ENCODE data around the gene MACF1.

- TF ChIP-seq, protein P1, sequence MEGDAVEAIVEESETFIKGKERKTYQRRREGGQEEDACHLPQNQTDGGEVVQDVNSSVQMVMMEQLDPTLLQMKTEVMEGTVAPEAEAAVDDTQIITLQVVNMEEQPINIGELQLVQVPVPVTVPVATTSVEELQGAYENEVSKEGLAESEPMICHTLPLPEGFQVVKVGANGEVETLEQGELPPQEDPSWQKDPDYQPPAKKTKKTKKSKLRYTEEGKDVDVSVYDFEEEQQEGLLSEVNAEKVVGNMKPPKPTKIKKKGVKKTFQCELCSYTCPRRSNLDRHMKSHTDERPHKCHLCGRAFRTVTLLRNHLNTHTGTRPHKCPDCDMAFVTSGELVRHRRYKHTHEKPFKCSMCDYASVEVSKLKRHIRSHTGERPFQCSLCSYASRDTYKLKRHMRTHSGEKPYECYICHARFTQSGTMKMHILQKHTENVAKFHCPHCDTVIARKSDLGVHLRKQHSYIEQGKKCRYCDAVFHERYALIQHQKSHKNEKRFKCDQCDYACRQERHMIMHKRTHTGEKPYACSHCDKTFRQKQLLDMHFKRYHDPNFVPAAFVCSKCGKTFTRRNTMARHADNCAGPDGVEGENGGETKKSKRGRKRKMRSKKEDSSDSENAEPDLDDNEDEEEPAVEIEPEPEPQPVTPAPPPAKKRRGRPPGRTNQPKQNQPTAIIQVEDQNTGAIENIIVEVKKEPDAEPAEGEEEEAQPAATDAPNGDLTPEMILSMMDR (IDR thresholded peaks at IDR 0.05): no peak
- TF ChIP-seq RCOR1 (IDR thresholded peaks at IDR 0.05; ENCODE audit: low read length): no peak
- TF ChIP-seq, protein P2, sequence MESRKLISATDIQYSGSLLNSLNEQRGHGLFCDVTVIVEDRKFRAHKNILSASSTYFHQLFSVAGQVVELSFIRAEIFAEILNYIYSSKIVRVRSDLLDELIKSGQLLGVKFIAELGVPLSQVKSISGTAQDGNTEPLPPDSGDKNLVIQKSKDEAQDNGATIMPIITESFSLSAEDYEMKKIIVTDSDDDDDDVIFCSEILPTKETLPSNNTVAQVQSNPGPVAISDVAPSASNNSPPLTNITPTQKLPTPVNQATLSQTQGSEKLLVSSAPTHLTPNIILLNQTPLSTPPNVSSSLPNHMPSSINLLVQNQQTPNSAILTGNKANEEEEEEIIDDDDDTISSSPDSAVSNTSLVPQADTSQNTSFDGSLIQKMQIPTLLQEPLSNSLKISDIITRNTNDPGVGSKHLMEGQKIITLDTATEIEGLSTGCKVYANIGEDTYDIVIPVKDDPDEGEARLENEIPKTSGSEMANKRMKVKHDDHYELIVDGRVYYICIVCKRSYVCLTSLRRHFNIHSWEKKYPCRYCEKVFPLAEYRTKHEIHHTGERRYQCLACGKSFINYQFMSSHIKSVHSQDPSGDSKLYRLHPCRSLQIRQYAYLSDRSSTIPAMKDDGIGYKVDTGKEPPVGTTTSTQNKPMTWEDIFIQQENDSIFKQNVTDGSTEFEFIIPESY (IDR thresholded peaks at IDR 0.05; ENCODE audit: borderline replicate concordance, low read depth): no peak
- no peak for TF ChIP-seq SMC3 (IDR thresholded peaks at IDR 0.05; ENCODE audit: low read depth, low read length)
- no peak for TF ChIP-seq FOXM1 (IDR thresholded peaks at IDR 0.05; ENCODE audit: low read depth)
- no peak for TF ChIP-seq CHD2 (IDR thresholded peaks at IDR 0.05; ENCODE audit: low read length, partially characterized antibody)
- TF ChIP-seq POLR2AphosphoS5 (IDR thresholded peaks at IDR 0.05; ENCODE audit: low read depth, low read length): no peak
- TF ChIP-seq USF2 (IDR thresholded peaks at IDR 0.05; ENCODE audit: borderline replicate concordance, low read depth, low read length): no peak
These were observed 297.2 kb downstream of the MACF1 start for GRCh38 chr1:39501666-39502065.

Data from SK-N-SH (cell line).